HG02885 (cell line): ENCODE measurements around the gene MYADML2.

Experiments used
- ATAC-seq: cut with Tn5 transposase; IDR thresholded peaks from one replicate; pipeline ENCODE4 v1.9.1; 2021; ENCODE audit warnings: mild to moderate bottlenecking; ENCODE audit not compliant: unreplicated experiment, poor library complexity

MYADML2 gene

DNA sequence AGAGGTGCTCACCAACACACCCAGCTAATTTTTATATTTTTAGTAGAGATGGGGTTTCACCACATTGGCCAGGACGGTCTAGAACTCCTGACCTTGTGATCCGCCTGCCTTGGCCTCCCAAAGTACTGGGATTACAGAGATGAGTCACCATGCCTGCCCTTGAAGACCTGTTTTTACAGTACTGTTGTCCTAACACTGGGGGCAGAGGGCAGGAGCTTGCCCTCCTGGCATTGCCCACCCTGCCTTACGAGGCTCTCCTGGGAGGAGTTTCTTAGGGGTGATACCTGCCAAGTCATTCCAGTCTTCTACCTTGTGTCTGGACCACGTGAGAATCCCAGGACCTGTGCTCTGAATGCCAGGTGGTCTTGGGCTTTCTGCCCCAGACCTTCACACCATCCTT, 33.1 kb upstream of the MYADML2 start:
- no peak for ATAC-seq

- no peak for ATAC-seq
Measured at GRCh38 chr17:81978524-81979298, 31.7 kb upstream of the MYADML2 start.

GRCh38 chr17:81977211-81977808, 30.3 kb upstream of the MYADML2 start, which contains the start of gene ASPSCR1:
ASPSCR1 (plus strand) TSS chr17:81977629; CDS start chr17:81977647, 18 bp downstream.
- peak; percentile 90 for ATAC-seq

GRCh38 chr17:81976332-81977210, 29.5 kb upstream of the MYADML2 start:
- no peak for ATAC-seq

DNA sequence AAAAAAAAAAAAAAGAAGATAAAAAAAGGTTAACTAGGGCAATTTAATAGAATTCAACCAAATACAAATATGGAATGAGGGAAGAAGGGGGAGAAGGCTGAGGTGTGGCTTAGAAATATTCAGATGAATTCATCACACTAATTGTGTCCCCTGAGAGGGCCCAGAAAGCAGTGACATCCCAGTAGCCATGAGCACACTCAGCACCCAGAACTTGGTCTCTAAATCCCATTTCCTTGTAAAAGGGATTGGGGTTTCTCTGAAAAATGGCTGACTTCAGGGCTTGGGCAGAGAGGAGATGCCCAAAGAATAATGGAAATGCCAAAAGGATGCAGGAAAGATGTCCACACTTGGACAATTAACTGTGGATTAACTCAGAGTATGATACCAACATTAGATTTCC, 26.4 kb upstream of the MYADML2 start:
- no peak for ATAC-seq

DNA sequence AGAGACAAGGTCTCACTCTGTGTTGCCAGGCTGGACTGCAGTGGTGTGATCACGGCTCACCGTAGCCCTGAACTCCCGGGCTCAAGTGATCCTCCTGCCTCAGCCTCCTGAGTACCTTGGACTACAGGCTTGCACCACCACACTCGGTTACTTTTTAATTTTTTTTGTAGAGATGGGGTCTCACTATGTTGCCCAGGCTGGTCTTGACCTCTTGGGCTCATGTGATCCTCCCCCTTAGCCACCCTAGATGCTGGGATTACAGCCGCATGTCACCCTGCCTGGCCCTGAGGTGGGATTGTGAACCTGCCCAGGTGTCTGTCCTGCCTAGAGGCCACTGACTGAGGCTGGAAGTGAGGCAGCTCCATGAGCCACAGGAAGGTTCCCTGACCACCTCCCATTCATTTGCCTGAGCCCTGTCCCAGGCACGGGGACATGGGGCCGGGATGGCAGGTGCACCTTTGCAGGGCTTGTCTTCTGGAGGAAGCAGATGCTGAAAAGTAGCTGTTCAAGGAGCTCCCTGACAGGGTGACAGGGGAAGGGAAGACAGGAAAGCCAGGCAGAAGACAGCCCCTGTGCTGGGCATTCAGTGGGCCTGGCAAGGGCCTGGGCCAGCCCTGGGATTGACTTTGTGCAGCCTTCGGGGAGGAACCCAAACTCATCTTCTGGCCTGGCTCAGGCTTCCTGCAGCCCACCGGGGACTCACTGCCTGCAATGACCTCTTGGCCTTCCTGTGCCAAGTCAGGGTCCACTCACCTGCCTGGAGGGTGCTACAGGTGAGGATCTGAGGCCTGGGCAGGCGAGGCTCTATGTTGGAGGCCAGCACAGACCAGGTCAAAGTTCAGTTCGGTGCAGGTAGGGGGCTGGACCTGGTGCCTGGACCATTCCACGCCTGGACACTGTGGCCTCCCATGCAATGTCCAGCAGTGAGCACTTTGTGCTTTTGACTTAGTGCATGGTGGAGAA, 22.1 kb upstream of the MYADML2 start:
- ATAC-seq = no peak

GRCh38 chr17:81968396-81968745, 21.3 kb upstream of the MYADML2 start:
- ATAC-seq = no peak

- ATAC-seq = no peak
Measured at GRCh38 chr17:81967533-81968395, 20.7 kb upstream of the MYADML2 start.

GRCh38 chr17:81967244-81967532, 20.2 kb upstream of the MYADML2 start:
- no peak for ATAC-seq

GRCh38 chr17:81966343-81967243, 19.6 kb upstream of the MYADML2 start:
- ATAC-seq = no peak

- no peak for ATAC-seq
Measured at GRCh38 chr17:81964081-81964849, 17.2 kb upstream of the MYADML2 start.

DNA sequence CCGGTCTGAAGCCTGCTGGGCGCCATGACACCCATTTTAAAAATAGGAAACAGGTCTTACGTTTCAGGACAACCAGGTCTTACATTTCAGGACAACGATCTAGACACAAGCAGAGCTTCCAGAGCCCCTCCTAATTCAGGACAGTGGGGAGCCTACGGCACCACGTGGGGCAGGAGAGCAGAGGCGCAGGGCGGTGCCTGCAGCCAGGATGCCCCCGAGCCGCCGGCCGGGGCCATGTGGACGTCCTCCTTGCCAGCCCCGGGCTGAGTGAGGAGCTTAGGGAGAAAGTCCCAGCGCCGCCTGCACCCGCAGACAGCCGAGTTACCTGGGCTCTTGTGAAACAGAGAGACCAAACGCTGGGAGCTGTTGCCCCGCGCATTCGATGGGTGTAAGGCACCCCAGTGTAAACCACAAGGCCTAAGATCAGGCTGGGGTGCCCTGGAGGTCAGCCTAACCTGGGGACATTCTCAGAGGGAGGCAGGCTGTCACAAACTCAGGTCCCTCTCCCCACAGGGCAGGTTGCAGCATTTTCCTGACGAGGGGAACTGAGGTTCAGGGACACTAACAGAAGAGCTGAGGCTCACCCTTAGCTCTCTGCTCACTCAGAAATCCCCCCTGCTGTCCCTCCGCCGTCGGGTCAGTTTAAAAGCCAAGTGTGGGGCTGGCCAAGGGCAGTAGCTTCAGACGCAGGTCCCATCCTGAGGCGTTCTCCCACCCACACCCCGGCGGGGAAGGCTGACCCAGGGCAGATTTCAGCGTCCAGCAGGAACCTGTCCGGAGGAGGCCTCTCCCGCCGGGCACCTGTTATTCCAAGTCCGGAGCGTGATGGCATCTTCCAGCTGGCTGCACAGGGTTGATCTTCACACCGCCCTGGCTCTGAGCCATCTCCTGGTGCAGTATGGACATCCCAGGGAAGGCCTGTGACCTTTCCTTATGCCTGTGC, 15.7 kb upstream of the MYADML2 start:
- ATAC-seq = no peak

GRCh38 chr17:81961521-81962498, 14.8 kb upstream of the MYADML2 start:
- no peak for ATAC-seq

- no peak for ATAC-seq
Measured at GRCh38 chr17:81961087-81961511, 14.1 kb upstream of the MYADML2 start, which contains the start of gene NOTUM. NOTUM (minus strand) TSS chr17:81961187; CDS start chr17:81960909, 278 bp downstream.
